Measurements from ENCODE around the gene WDR37.

Gene WDR37

DNA sequence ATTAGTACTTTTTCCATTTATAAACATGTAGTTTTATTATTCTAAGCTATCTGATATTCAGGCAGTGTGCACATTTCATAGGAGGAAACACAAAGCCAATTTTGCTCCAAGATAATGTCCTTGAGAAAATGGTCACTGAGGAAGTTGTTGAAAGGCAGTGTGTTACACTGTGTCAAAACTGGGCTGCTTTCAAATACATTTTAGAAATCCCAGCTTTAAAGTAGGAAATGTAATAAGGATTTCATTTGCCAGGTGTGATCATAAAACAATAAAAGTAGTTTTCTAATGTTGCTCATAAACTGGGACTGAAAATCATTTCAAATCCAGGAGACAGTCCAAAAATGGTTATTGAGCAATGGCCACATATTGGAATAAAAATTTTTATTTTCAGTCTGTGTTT, 80.1 kb downstream of the WDR37 start:
- DNase-seq (ENCODE audit: low read depth): no peak
- no peak overlapping the region for H3K4me3 ChIP-seq (ENCODE audit: low read depth, low read length)
- TF ChIP-seq, protein P1, sequence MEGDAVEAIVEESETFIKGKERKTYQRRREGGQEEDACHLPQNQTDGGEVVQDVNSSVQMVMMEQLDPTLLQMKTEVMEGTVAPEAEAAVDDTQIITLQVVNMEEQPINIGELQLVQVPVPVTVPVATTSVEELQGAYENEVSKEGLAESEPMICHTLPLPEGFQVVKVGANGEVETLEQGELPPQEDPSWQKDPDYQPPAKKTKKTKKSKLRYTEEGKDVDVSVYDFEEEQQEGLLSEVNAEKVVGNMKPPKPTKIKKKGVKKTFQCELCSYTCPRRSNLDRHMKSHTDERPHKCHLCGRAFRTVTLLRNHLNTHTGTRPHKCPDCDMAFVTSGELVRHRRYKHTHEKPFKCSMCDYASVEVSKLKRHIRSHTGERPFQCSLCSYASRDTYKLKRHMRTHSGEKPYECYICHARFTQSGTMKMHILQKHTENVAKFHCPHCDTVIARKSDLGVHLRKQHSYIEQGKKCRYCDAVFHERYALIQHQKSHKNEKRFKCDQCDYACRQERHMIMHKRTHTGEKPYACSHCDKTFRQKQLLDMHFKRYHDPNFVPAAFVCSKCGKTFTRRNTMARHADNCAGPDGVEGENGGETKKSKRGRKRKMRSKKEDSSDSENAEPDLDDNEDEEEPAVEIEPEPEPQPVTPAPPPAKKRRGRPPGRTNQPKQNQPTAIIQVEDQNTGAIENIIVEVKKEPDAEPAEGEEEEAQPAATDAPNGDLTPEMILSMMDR (conservative IDR thresholded peaks at IDR 0.05; ENCODE audit: low read depth, low read length): no peak

DNA sequence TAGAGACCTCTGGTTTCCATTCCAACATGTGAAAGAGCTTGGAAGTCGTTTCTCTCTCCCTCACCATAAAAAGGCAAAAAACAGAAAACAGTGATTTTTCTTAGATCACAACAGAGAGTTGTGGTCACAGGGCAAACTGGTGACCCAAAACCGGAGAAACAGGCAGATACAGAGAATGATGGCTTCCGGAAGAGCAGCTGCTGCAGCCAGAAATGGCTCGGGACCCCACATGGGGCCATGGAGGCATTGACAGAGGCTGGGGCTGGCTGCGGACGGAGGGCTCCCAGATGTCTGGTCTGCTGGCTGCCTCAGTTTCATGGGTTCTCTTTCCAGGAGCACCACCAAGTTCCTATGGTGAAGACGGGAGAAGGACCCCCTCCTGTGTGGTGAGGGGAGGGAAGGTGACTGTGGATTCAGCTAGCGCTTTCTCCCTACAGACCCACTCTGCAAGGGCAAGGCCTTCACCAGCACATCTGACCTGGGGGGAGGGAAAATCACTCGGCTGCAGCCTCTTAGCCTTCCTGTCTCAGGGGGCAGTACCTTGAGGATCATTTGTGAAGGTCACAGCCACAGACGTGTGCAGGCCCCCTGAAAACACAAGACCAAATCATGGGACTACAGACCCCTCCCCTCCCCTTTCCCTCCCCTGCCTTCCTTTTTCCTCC, 81.4 kb downstream of the WDR37 start:
- TF ChIP-seq, protein P1 (conservative IDR thresholded peaks at IDR 0.05; ENCODE audit: low read depth, low read length): no peak
- H3K4me3 ChIP-seq (ENCODE audit: low read depth, low read length): no peak overlapping the region
- no peak for DNase-seq (ENCODE audit: low read depth)

DNA sequence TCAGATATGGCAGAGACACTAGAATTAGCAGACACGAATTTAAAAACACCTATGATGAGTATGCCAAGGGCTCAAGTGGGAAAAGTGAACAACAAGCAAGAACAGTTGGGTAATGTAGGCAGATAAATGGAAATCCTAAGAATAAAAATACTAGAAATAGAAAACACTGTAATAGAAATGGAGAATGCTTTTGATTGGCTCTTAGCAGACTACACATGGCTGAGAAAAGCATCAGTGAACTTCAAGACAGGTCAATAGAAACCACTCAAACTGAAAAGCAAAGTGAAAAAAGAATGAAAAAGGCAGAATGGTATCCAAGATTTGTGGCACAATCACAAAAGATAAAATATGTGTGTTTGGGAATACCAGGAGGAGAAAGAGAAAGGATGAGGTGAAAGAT, 82.3 kb downstream of the WDR37 start:
- DNase-seq (ENCODE audit: low read depth): no peak
- TF ChIP-seq, protein P1 (conservative IDR thresholded peaks at IDR 0.05; ENCODE audit: low read depth, low read length): no peak
- no peak overlapping the region for H3K4me3 ChIP-seq (ENCODE audit: low read depth, low read length)

DNA sequence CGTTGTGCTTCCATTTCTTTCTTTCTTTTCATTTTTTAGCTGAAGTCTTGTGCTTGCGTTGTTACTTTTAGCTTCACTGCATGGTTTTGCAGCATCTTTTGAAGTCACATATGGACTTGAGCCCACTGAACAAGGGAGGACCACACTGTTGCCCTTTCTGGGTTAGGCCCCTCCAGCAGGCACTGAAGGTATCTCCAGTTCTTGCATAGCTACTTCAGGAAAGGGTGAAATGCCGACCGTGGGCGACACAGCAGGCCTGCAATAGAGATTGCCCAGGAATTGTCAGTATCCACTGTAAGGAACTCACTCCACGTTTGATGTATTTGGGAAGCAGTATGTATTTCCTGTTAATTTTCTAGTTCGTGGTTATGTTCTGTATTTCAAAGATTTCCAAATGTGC, 85.1 kb downstream of the WDR37 start:
- TF ChIP-seq, protein P1 (conservative IDR thresholded peaks at IDR 0.05; ENCODE audit: low read depth, low read length): no peak
- DNase-seq (ENCODE audit: low read depth): no peak

DNA sequence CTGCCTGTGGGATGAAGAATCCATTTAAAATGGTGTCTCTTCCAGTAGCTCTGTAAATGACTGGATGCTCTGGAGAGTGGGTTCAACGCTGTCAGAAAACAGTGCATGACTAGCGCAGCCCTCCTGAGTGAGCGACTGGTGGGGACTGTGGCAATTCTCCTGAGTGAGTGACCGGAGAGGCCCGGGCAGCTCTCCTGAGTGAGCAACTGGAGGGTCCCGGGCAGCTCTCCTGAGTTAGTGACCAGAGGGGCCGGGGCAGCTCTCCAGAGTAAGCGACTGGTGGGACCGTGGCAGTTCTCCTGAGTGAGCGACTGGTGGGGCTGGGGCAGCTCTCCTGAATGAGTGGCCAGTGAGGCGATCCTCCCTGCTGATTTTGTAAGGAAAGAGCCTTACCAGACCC, 85.5 kb downstream of the WDR37 start:
- H3K4me3 ChIP-seq (ENCODE audit: low read depth, low read length): no peak overlapping the region
- TF ChIP-seq, protein P1 (conservative IDR thresholded peaks at IDR 0.05; ENCODE audit: low read depth, low read length): no peak
- no peak for DNase-seq (ENCODE audit: low read depth)

More for the DNA sequence above, 85.1 kb downstream of the WDR37 start:
- H3K4me3 ChIP-seq (ENCODE audit: low read depth, low read length): no peak overlapping the region

DNA sequence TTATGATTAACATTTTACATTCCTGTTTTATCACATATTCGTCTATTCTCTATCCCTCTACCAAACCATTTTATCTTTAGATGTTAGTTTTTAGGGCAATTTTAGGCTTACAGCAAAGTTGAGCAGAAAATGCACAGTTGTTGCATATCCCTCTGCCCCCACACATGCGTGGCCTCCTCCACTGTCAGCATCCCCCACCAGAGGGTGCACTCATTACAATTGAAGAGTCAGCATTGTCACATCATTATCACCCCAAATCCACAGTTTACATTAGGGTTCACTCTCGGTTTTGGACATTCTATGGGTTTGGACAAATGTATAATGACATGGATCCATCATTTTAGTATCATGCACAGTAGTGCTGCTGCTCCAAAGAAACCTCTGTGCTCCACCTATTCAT, 86.4 kb downstream of the WDR37 start:
- peak; percentile 4 for DNase-seq (ENCODE audit: low read depth)
- TF ChIP-seq, protein P1 (conservative IDR thresholded peaks at IDR 0.05; ENCODE audit: low read depth, low read length): peak; percentile 55
- H3K4me3 ChIP-seq (ENCODE audit: low read depth, low read length): no peak overlapping the region

DNA sequence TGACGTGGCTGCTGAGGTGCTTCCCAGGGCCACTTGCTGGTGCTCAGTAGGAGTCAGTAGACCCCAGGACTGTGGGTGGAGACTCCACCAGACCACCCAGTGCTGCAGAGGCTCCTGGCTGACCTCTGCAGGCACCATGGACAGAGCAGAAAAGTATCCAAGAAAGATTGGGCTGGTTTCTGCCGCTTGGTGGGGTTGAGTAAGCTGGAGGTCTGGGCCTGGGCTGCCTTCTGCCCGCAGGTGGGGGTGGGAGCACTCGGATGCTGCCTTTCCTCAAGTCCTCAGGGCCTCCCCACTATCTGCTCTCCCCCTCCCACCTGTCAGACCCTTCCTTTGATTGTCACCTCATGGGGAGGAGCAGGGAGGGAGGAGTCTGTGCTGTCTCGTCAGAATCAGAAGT, 91.6 kb downstream of the WDR37 start:
- no peak overlapping the region for H3K4me3 ChIP-seq (ENCODE audit: low read depth, low read length)
- no peak for DNase-seq (ENCODE audit: low read depth)
- TF ChIP-seq, protein P1 (conservative IDR thresholded peaks at IDR 0.05; ENCODE audit: low read depth, low read length): no peak
